ENCODE measurements around the gene CTBP2. TPM values are rescaled to one million over a fixed set of nuclear protein-coding genes. Genes with fewer than 3 reads are reported as not detected.
A peak's percentile ranks its signal among the peaks of the same experiment; 100 is the strongest.
"Not testable (repeated sequence)": the region's sequence is repeated elsewhere in the genome, so short reads cannot be mapped to it uniquely, and the experiment has no call there.

The CTBP2 gene
- total RNA-seq, 1 experiment from 2014 or later, result 233 TPM

GRCh38 chr10:125169915-125170314, 9.6 kb upstream of the CTBP2 start:
- DNase-seq, result no peak
- Histone ChIP-seq H3K4me3 (ENCODE audit: insufficient read depth, low read depth, low read length) (no peak overlapping the region), H3K36me3 (replicated peaks; ENCODE audit: control insufficient read depth, insufficient read depth, low read length) (no peaks in the 10 kb centered on the region), H3K27me3 (ENCODE audit: control insufficient read depth, insufficient read depth, low read length) (no peaks in the 10 kb centered on the region; the same call in 1 of the 2 replicates)

DNA sequence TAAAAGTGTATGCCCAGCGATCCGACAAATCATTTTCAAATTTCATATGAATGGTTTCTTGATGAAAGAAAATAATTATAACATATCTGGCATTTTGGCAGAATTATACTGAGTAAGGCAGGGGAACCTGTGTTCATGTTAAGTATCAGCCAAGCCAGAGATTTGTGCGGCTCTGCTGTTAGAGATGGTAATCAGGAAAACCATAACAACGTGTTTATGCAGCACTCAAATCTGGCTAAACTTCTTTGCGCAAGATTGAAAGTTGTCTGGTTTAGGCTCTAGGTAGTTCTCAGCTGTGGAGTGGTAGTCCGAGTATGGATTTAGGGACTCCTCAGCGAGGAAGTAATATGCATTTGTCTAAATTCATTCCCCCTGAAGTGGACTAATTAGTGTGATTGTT, 8.9 kb upstream of the CTBP2 start:
- H3K36me3 ChIP-seq (replicated peaks; ENCODE audit: control insufficient read depth, insufficient read depth, low read length), result no peaks in the 10 kb centered on the region
- H3K4me3 ChIP-seq (ENCODE audit: insufficient read depth, low read depth, low read length), result no peak overlapping the region
- H3K27me3 ChIP-seq (ENCODE audit: control insufficient read depth, insufficient read depth, low read length), result no peaks in the 10 kb centered on the region; the same call in 1 of the 2 replicates
- no peak for DNase-seq

DNA sequence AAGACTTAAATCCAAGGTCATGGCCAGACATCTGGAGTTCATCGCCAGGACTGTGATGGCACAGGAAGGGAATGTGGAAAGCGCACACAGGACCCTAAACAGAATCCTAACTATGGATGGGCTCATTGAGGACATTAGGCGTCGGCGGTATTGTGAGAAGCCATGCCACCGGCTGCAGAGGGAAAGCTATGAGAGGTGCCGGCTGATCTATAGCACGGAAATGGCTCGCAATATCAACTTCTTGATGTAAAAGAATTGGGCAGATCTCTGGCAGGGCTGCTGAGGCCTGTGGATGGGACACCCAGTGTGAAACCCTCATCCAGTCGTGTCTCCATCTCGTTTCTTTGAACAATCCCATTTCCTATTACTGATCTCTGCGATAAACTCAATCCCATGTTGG, 6.3 kb upstream of the CTBP2 start:
- H3K4me3 ChIP-seq (ENCODE audit: insufficient read depth, low read depth, low read length), result no peak overlapping the region
- H3K36me3 ChIP-seq (replicated peaks; ENCODE audit: control insufficient read depth, insufficient read depth, low read length), result no peaks in the 10 kb centered on the region
- no peaks in the 10 kb centered on the region; the same call in 1 of the 2 replicates for H3K27me3 ChIP-seq (ENCODE audit: control insufficient read depth, insufficient read depth, low read length)
- no peak for DNase-seq

- H3K36me3 ChIP-seq (replicated peaks; ENCODE audit: control insufficient read depth, insufficient read depth, low read length), result no peaks in the 10 kb centered on the region
- H3K4me3 ChIP-seq (ENCODE audit: insufficient read depth, low read depth, low read length), result no peak overlapping the region
- H3K27me3 ChIP-seq (ENCODE audit: control insufficient read depth, insufficient read depth, low read length), result no peaks in the 10 kb centered on the region; the same call in 1 of the 2 replicates
- no peak for DNase-seq
Measured at GRCh38 chr10:125165584-125166573, 5.5 kb upstream of the CTBP2 start.

DNA sequence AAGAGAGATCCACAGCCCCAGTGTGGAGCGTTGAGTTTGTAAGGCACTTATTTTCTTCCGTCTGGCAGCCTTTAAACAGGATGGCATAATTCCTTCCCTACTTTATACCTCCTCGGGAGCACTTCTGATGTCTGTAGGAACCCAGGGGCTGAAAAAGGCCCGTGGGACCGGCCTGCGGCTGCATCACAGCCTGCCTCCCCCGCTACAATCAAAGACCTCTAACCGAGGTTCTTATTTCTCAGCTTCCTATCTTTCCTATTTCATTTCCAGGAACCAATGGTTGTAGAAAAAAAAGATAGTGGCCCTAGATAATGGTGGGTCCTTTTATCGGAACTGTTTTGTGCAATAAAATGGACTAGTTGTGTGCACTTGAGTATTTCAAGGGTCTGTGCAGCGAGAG, 4.1 kb upstream of the CTBP2 start:
- no peaks in the 10 kb centered on the region for H3K36me3 ChIP-seq (replicated peaks; ENCODE audit: control insufficient read depth, insufficient read depth, low read length)
- H3K4me3 ChIP-seq (ENCODE audit: insufficient read depth, low read depth, low read length), result no peak overlapping the region
- H3K27me3 ChIP-seq (ENCODE audit: control insufficient read depth, insufficient read depth, low read length), result no peaks in the 10 kb centered on the region; the same call in 1 of the 2 replicates
- no peak for DNase-seq

- Histone ChIP-seq H3K36me3 (replicated peaks; ENCODE audit: control insufficient read depth, insufficient read depth, low read length) (no peaks in the 10 kb centered on the region), H3K27me3 (ENCODE audit: control insufficient read depth, insufficient read depth, low read length) (no peaks in the 10 kb centered on the region; the same call in 1 of the 2 replicates), H3K4me3 (ENCODE audit: insufficient read depth, low read depth, low read length) (no peak overlapping the region)
- DNase-seq, result no peak
Measured at GRCh38 chr10:125163803-125164202, 3.4 kb upstream of the CTBP2 start.

DNA sequence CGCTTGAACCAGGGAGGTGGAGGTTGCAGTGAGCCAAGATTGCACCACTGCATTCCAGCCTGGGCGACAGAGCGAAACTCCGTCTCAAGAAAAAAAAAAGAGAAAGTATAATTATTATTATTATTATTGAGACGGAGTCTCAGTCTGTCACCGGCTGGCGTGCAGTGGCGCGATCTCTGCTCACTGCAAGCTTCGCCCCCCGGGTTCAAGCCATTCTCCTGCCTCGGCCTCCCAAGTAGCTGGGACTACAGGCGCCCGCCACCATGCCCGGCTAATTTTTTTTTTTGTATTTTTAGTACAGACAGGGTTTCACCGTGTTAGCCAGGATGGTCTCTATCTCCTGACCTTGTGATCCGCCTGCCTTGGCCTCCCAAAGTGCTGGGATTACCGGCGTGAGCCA, 2.9 kb upstream of the CTBP2 start:
- H3K27me3 ChIP-seq (ENCODE audit: control insufficient read depth, insufficient read depth, low read length); H3K36me3 ChIP-seq (replicated peaks; ENCODE audit: control insufficient read depth, insufficient read depth, low read length); DNase-seq; H3K4me3 ChIP-seq (ENCODE audit: insufficient read depth, low read depth, low read length): not testable (repeated sequence)

DNA sequence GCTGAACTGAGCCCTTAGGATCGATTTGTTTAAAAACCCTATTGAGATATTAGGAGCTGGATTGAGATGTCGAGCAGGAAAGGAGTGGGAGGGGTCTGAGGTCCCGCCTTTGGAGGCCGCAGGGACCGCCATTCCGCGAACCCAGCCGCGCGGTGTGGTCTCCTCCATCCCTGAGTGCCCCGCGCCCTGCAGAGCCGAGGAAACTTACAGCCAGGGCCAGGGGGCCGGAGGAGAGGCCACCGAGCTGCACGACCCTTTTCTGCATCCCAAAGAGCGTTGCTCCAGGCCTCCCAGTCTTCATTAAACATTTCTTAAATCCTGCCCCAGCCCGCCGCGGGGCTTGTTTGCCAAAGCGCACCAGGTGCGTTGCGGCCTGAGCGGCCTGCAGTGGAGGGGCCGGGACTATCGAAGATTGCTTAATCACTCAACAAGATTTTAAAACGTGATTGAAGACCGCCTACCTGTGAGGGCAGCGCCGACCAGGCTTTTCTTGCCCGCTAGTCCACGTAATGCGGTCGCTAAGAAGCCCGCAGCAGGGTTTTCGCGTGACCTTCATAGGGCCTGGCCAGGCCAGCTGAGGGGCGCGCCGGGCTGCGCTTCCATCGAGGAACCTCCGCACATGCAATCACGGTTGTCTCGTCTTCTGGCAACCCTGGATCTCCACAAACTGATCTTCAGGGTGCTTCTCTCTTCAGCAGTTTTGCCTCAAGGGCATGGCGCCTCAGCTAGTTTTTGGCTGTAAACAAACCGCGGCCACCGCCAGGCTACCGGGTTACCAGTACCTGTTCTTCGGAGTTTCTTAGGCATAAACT, 2.0 kb upstream of the CTBP2 start:
- DNase-seq, result peak; percentile 86

GRCh38 chr10:125161707-125162119, 1.4 kb upstream of the CTBP2 start:
- Histone ChIP-seq H3K4me3 (ENCODE audit: insufficient read depth, low read depth, low read length) (peak overlapping the region; percentile 69), H3K27me3 (ENCODE audit: control insufficient read depth, insufficient read depth, low read length) (no peaks in the 10 kb centered on the region; the same call in 1 of the 2 replicates), H3K36me3 (replicated peaks; ENCODE audit: control insufficient read depth, insufficient read depth, low read length) (no peaks in the 10 kb centered on the region)
- no peak for DNase-seq

More for the DNA sequence above, 2.0 kb upstream of the CTBP2 start:
- H3K27me3 ChIP-seq (ENCODE audit: control insufficient read depth, insufficient read depth, low read length), result no peaks in the 10 kb centered on the region; the same call in 1 of the 2 replicates
- H3K36me3 ChIP-seq (replicated peaks; ENCODE audit: control insufficient read depth, insufficient read depth, low read length), result no peaks in the 10 kb centered on the region
- peak overlapping the region; percentile 69 for H3K4me3 ChIP-seq (ENCODE audit: insufficient read depth, low read depth, low read length)

GRCh38 chr10:125160856-125161706, 718 bp upstream of the CTBP2 start:
- H3K36me3 ChIP-seq (replicated peaks; ENCODE audit: control insufficient read depth, insufficient read depth, low read length), result no peaks in the 10 kb centered on the region
- no peaks in the 10 kb centered on the region for H3K27me3 ChIP-seq (ENCODE audit: control insufficient read depth, insufficient read depth, low read length)
- DNase-seq, result peak; percentile 95
- H3K4me3 ChIP-seq (ENCODE audit: insufficient read depth, low read depth, low read length), result peak overlapping the region; percentile 69

DNA sequence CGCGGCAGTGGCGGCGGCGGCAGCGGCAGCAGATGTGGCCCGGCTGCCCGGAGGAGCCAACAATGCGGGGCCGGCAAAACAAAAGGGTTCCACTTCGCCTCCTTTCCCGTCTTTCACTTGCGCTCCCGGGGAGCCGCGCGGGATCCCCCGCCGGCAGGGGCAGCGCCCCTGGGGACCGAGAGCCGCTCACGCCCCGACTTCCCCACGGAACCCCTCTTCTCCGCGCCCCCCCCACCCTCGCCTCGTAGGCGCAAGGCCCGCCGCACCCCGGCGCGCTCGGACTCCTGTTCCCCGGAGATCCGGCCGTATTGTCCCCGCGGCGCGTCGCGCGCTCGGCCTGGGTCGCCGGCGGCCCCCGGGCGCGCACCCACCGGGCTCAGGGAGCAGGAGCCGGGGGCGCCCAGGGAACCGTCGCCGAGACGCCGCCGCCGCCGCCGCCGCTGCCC, 854 bp downstream of the CTBP2 start:
- H3K4me3 ChIP-seq (ENCODE audit: insufficient read depth, low read depth, low read length), result peak overlapping the region; percentile 79
- H3K36me3 ChIP-seq (replicated peaks; ENCODE audit: control insufficient read depth, insufficient read depth, low read length), result no peaks in the 10 kb centered on the region
- peak; percentile 72 for DNase-seq
- H3K27me3 ChIP-seq (ENCODE audit: control insufficient read depth, insufficient read depth, low read length), result no peaks in the 10 kb centered on the region

GRCh38 chr10:125158601-125159485, 1.5 kb downstream of the CTBP2 start:
- H3K27me3 ChIP-seq (ENCODE audit: control insufficient read depth, insufficient read depth, low read length), result no peaks in the 10 kb centered on the region
- DNase-seq, result peak; percentile 75
- no peaks in the 10 kb centered on the region for H3K36me3 ChIP-seq (replicated peaks; ENCODE audit: control insufficient read depth, insufficient read depth, low read length)
- peak overlapping the region; percentile 79 for H3K4me3 ChIP-seq (ENCODE audit: insufficient read depth, low read depth, low read length)

DNA sequence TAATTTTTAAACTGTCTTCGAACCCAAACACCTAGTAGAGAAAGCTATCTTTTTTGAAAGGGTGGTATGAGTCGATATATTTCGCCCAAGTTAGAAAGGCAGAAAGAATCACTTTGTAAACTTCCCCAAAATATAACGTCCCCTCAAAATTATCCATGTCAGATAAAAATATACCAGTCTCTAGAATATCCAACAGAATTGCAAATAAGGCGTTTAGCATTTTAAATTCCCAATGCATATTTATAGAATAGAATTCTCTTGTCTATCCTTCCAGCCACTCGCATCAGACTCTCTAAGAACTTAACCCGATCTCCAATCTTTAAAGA, 2.1 kb downstream of the CTBP2 start:
- Histone ChIP-seq H3K36me3 (replicated peaks; ENCODE audit: control insufficient read depth, insufficient read depth, low read length) (no peaks in the 10 kb centered on the region), H3K27me3 (ENCODE audit: control insufficient read depth, insufficient read depth, low read length) (no peaks in the 10 kb centered on the region), H3K4me3 (ENCODE audit: insufficient read depth, low read depth, low read length) (peak overlapping the region; percentile 62)
- no peak for DNase-seq
